GM03348 (cell line): ENCODE data around the gene SPATA21.

Experiments
- DNase-seq: peaks from one replicate; pipeline ENCODE4 v3.0.0; 2012; ENCODE audit warnings: low spot score

The SPATA21 gene

DNA sequence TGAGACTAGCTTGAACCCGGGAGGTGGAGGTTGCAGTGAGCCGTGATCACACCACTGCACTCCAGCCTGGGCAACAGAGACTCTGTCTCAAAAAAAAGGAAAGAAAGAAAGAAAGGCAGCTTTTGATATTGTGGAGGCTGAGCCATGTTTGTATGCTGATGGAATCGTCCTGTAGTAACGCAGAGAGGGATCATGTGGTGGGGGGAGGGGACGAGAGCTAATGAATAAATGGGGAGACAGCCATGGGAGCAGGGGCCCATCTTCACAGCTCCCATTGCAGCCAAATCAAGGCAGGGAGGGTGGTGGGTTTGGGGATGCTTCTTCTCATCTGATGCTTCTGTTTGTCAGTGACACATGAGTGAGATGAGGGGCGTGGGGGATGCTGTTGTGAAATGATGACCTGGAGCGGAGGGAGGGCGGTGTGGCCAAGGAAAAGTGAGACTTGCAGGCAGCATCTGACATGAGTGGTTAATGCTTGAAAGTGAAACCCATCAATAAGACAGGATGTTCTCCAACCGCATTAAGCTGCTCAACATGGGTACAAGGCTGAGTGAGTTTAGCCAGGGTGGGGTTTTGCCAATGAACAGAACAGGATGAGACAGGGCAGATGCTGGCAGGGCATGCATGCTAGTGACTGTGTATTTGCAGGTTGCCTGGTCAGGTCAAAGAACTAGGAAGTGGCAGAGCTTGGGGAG is 16.7 kb downstream of the SPATA21 start:
- no peak for DNase-seq

GRCh38 chr1:16418823-16419425 is 18.3 kb downstream of the SPATA21 start:
- DNase-seq = no peak

DNA sequence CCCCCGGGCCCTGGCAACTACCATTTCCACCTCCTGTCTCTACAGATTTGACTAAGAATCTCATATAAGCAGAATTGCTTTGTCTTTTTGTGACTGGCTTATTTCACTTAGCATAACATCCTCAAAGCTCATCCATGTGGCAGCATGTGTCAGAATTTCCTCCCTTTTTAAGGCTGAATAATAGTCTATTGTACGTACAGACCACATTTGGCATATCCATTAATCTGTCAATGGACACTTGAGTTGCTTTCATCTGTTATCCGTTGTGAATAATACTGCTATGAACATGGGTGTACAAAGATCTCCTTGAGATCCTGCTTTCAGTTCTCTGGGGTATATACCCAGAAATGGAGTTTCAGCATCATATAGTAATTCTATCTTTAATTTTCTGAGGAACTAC is 24.0 kb downstream of the SPATA21 start:
- no peak for DNase-seq

GRCh38 chr1:16410803-16411202 is 26.4 kb downstream of the SPATA21 start:
- no peak for DNase-seq

GRCh38 chr1:16409536-16410152 is 27.6 kb downstream of the SPATA21 start:
- DNase-seq = no peak

DNA sequence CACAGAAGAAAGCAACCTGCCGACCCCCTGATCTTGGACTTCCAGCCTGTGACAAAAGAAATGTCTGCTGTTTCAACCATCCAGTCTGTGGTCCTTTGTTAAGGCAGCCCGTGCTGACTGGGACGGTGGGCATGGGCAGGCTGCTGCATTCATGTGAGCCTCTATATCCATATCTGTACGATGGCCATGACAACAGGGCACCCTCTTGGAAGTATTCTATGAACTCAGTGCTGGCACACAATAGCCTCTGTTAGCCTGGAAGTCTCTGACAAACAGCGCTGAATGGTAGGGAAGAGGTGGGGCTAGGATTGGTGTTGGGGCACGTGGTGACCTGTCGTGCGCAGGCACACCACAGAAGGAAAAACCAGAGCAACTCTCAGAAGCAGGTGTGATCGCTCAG is 30.4 kb downstream of the SPATA21 start:
- no peak for DNase-seq

DNA sequence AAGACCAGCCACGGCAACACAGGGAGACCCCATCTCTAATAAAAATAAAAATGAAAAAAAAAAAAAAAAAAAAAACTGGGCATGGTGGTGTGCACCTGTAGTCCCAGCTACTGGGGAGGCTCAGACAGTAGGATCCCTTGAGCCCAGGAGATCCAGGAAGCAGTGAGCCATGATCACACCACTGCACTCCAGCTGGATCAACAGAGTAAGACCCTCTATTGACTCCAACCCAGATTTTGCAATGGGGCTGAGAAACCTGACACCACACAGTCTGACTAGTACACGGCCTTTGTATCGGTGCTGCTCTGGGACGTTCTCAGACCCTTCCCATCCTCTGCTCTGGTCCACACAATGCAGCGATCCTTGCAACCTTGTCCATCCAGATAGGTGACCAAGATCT is 31.8 kb downstream of the SPATA21 start:
- DNase-seq = no peak

DNA sequence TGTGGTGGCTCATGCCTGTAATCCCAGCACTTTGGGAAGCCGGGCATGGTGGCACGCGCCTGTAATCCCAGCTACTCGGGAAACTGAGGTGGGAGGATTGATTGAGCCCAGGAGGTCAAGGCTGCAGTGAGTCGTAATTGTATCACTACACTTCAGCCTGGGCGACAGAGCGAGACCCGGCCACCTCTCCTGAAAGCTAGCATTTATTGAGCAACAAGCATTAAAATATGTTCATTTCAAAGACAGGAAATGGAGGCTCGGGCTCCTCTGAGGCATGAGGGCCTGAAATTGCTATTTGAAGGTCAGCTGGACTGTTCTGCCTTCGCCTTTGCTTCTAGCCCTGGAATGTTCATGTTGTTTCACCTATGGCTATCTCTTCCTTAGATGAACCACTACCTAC is 34.5 kb downstream of the SPATA21 start:
- DNase-seq = no peak

GRCh38 chr1:16398371-16398953 is 38.8 kb downstream of the SPATA21 start:
- DNase-seq = no peak

DNA sequence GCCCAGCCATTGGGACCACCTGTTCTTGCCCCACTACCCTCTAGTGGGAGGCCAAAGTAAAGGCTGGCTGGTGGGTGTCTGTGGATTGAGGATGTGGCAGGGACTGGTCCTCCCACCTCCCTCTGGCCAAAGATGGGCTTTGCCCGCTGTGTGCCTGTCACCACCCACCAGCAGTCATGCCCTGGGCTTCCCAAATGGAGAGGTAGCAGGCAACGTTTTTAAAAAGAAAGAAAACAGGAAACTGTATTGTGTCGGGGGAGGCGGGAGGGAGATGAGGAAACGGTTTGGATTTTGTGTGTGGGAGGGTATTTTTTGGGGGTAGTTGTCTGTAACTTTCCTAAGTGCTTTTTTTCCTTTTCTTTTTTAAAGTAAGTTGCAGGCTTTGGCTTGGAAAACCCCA is 40.1 kb downstream of the SPATA21 start:
- no peak for DNase-seq

DNA sequence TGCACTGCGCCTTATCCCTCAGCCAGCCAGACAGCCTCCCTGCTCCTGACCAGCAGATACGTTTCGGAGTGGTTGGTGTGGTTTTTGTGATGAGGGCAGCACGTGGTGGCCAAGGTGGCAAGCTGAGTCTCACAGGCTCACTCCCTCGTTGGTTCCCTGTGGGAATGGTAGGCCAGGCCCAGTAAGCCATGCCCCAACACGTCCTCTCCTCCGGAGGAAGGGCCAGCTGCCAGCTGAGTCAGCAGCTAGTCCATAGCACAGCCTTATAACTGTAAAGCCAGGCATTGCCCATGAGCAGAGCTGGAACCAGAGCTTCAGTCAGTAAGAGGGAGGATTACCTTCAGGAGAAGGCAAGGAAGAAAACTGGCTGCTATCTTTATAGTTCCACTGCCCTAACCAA is 40.6 kb downstream of the SPATA21 start:
- DNase-seq = peak; percentile 82

- DNase-seq = no peak
Measured at GRCh38 chr1:16394977-16395376, 42.2 kb downstream of the SPATA21 start.

DNA sequence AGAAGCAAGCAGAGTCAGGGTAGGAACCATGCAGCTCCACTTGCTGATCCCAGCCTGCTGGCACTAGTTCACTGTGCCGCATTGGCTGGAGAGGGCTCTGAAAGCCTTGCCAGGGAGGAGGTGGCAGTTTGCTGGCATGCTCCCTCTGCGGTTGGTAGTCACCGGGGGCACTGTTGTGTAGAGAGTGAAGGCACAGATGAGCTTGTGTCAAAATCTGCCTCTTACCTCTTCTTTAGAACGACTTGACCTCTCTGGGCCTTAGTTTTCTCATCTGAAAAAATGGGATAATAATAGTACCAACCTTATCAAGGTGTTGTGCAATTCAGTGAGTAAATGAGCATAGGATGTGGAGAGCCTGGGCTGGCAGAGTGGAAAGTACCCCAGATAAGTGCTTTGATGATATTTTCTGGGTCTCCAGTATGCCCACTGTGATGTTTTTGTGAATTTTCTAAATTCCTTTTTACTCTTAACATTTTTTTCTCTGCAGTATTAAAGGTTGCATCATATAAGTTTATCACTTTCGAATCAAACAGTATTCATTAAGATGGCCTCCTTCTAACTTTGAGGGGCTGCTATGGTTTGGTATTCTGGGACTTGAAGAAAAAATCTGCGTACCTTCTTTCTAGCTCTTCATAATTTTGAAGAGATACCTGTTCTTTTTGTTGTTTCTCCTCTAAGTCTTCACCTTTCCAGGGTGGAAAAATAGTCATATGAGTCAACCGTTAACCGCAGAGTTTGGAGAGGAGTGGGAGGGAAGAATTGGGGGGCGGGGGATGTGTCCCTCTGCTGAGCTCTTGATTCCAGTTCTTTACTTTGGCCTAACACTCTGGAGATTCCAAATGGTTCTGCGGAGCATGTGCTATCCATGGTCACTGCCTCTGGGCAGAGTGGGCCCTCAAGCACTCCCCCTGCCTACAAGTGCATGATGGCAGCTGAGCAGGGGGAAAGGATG is 43.4 kb downstream of the SPATA21 start:
- no peak for DNase-seq

DNA sequence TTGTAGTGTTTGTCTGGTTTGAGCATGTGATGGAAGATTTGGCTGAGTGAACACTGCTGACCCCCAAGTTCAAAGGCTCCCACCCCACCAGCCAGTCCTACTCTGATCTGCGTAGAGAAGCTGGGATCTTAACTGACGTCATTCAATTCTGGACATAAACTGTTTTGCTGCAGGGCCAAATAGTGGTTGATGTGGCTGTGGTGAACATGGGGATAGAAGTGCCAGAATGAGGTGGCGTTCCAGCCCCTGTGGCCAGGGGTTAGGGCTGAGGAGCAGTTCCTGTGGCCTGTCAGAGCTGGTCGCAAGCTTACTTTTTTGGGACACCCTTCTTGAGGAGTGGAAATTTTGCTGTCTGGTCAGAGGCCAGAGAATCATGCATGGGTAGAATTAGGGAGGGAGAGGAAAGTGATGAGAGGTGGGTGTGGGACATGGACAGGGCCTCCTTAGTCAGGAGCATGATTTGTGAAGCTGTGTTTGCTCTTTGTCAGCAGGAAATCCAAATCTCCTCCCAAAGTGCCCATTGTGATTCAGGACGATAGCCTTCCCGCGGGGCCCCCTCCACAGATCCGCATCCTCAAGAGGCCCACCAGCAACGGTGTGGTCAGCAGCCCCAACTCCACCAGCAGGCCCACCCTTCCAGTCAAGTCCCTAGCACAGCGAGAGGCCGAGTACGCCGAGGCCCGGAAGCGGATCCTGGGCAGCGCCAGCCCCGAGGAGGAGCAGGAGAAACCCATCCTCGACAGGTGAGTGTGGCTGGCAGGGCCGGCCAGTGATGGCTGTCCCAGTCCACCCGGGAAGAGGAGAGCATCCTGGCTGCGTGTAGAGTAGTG is 44.3 kb downstream of the SPATA21 start:
- DNase-seq = no peak

DNA sequence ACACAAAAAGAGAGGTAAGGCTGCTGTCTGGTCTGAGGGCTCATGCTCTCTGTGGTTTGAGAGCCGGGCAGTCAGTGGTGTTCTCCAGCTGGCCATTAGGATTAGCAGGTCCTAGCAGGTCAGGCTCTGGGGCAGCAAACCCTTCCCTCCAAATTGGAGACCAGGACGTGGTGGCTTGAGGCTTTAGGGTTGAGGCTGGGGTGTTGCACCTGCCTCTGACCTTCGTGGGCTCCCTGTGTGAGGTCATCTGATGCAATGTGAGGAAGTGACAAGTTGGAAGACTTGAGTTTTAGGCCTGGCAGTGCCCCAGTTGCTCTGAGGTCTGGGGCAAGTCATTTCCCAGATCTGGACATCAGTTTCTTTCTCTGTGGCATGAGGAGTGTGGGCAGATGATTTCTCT is 45.8 kb downstream of the SPATA21 start:
- DNase-seq = no peak

DNA sequence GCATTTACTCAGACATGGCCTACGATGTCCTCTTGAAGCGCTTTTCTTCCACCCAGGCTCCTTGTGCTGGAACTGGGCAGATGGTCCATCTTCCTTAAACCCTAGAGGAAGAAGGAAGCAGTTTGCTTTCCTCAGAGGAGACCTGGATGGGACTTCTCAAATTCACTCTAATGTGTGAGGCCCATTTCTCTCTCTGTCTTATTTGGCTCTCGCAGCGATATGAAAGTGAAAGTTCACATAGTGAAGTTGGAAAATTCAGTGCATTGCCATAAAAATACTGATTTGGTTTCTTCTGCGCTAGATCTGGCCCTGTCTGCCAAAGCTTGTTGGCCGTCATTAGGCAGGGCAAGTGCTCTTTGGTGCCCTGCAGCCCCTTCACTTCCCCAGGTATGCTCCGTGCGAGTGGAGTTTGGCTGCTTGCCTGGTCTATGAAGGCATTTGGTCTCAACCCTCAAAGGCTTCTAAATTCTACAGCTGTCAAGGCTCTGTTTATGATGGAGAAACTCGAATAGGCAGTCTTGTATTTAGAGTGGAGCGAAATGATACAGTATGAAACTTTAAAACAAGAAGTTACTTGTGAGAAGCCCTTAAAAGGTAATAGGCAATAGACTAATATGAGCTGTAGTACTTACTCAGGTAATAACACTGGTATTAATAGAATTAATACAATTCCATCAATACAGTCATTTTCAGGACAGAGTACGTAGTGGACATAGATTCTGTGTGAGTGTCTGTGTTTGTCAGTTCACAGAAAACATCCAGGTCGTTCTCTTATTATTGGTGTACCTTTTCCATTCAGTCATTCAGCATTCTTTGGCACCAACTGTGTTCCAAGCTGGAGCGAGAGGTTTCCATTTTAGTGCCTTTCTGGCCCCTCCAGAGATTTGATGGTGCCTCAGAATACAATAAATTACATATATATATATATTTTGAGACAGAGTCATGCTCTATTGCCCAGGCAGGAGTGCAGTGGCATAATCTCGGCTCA is 49.7 kb downstream of the SPATA21 start:
- DNase-seq = no peak

DNA sequence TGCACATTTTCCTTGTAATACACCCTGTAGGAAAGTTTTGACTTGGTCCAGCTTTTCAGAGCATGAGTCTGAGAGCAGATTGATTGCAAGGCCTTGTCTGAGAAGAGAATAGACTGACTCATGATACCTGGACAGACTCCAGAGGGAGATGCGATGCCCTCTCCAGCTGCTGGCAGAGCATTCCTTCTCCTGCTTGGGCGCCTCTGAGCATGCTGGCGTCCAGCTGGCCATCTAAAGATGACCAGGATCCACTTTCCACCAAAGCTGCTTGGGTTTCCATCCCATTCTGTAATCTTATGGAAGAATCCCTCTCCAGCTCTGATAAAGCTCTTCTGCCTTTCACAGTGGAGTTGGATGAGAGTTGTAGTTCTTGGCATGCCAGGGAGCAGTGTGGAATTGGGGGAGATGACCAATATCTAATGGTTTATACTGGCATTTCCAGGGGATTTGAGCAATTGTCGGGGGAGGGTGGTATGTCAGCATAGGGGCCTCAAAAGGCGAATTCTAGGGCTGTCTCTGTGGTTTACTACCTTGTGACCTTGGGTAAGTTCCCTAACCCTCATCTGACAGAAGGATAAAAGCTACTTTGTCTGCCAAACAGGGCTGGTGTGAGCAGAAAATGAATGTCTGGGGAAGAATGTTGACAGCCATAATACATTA is 50.6 kb downstream of the SPATA21 start:
- DNase-seq = peak; percentile 85

DNA sequence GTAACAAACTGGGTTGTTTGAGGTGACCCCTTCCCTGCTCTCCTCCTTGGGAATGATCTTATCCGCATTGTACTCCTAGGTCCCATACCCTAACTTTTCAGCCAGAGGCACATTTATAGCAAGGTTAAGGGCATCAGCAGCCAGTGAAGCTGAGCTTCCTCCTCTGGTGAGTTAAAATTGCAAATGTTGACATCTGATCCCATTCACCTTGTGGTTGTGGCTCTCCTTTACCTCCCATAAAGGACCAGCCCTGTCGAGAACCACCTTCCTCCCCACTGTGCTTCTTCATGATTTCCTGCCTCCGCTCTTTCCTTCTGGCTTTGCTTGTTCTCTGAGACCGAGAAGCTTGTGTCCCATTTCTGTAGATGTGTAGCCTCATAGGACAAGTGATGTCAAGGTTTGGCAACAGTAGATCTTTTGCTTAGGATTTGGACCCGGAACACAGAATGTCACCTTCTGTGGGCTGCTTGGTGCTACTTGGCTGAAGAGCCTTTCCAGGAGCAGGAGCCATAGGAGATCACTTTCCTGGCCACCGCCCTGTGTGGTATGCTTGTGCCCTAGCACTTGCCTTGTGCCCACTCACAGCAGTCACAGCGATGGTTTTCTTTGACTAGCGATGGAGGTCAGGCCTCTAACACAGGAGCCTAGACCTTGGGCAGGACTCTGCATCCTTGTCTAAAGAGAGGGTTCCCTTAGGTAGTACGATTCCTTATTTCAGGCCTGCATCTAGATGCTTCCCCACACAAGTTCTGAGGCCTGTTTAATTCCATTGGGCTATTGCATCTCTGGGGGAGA is 51.4 kb downstream of the SPATA21 start:
- no peak for DNase-seq

DNA sequence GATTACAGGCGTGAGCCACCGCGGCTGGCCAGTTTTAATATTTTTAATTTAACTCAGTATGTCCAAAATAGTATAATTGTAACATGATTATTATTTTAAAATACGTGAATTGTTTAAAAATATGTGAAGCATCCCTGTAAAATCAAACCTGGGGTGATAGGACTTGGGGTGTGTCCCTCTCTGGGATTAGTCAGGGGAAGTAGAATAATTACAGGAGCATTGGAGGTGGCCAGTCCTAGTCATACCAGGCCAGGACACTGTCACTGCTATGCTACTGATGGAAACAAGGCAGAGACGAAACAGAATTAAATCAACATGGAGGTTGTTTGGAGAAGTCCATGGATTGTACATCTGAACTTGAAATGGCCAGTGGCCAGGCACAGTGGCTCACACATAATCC is 53.3 kb downstream of the SPATA21 start:
- no peak for DNase-seq
